ENCODE results near the gene NAGK.

The NAGK gene

GRCh38 chr2:71120195-71120594, 51.7 kb downstream of the NAGK start:
- no peak overlapping the region for H3K27ac ChIP-seq (ENCODE audit: low read depth, low read length)
- WGBS = 92% methylated on average over 6 of the region's 6 CpGs
- H3K9ac ChIP-seq (ENCODE audit: low read depth, low read length) = no peak overlapping the region
- H3K4me3 ChIP-seq (ENCODE audit: low read length) = no peak overlapping the region
- H3K27me3 ChIP-seq (ENCODE audit: insufficient read depth, low read length) = no peaks in the 10 kb centered on the region
- H3K4me1 ChIP-seq (ENCODE audit: insufficient read depth, low read length) = no peaks in the 10 kb centered on the region
- no peaks in the 10 kb centered on the region for H3K9me3 ChIP-seq (ENCODE audit: insufficient read depth, low read depth, low read length)
- H3K36me3 ChIP-seq (ENCODE audit: insufficient read depth, low read length) = peaks cover 35% of the 10 kb centered on the region

DNA sequence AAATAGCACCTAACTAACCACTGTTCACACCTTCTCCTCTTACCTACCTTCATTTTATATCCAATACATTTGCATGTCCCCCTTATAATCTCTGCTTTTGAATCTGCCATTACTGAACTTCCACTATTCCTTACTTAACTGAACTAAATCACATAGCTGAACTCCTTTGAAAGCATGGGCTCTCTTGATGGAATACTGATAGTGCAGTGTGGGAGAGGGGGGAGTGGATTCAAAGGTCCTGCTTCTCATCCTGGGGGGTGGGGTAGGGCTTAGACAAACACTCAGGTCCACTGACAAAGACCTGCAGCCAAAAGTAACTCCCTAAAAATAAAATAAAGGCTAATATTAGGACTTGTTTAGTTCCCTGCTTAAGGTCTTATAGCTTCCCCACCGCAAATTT, 53.0 kb downstream of the NAGK start:
- Histone ChIP-seq H3K4me1 (ENCODE audit: insufficient read depth, low read length) (no peaks in the 10 kb centered on the region), H3K4me3 (ENCODE audit: low read length) (no peak overlapping the region), H3K27me3 (ENCODE audit: insufficient read depth, low read length) (no peaks in the 10 kb centered on the region), H3K9me3 (ENCODE audit: insufficient read depth, low read depth, low read length) (no peaks in the 10 kb centered on the region), H3K9ac (ENCODE audit: low read depth, low read length) (no peak overlapping the region), H3K36me3 (ENCODE audit: insufficient read depth, low read length) (peaks cover 35% of the 10 kb centered on the region), H3K27ac (ENCODE audit: low read depth, low read length) (no peak overlapping the region)
- 100% methylated on average over 1 of the region's 1 CpG for WGBS

GRCh38 chr2:71122387-71123298, 54.2 kb downstream of the NAGK start:
- Histone ChIP-seq H3K9ac (ENCODE audit: low read depth, low read length) (no peak overlapping the region), H3K27ac (ENCODE audit: low read depth, low read length) (no peak overlapping the region), H3K4me3 (ENCODE audit: low read length) (no peak overlapping the region), H3K36me3 (ENCODE audit: insufficient read depth, low read length) (peaks cover 27% of the 10 kb centered on the region), H3K27me3 (ENCODE audit: insufficient read depth, low read length) (no peaks in the 10 kb centered on the region), H3K4me1 (ENCODE audit: insufficient read depth, low read length) (no peaks in the 10 kb centered on the region), H3K9me3 (ENCODE audit: insufficient read depth, low read depth, low read length) (no peaks in the 10 kb centered on the region)
- 96% methylated on average over 7 of the region's 7 CpGs for WGBS

GRCh38 chr2:71125506-71126294, 57.3 kb downstream of the NAGK start:
- no peak overlapping the region for H3K27ac ChIP-seq (ENCODE audit: low read depth, low read length)
- H3K4me3 ChIP-seq (ENCODE audit: low read length) = no peak overlapping the region
- H3K9me3 ChIP-seq (ENCODE audit: insufficient read depth, low read depth, low read length) = no peaks in the 10 kb centered on the region
- H3K9ac ChIP-seq (ENCODE audit: low read depth, low read length) = no peak overlapping the region
- H3K4me1 ChIP-seq (ENCODE audit: insufficient read depth, low read length) = 0 out of 2 replicates have a peak, but pooled peaks cover 4% of the 10 kb centered on the region
- H3K27me3 ChIP-seq (ENCODE audit: insufficient read depth, low read length) = no peaks in the 10 kb centered on the region
- peaks cover 27% of the 10 kb centered on the region for H3K36me3 ChIP-seq (ENCODE audit: insufficient read depth, low read length)
- WGBS = 96% methylated on average over 7 of the region's 7 CpGs

DNA sequence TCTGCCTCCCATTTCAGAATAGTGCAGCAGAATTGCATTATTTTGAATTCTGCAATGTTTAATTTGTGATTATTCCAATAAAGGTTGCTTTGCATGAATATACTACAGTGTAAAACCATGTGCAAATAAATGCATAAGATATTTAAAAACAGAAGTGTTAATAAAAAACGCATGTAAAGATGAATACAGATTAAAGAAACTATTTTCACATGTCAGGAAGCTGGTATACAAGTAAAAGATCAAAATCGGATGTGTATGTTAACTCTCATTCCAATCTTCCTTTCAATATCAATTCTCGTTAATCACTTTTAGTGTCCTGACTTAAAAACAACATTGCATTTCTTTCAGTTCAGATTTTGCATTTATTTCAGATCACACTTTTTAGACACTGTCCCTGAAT, 58.5 kb downstream of the NAGK start:
- Histone ChIP-seq H3K27me3 (ENCODE audit: insufficient read depth, low read length) (no peaks in the 10 kb centered on the region), H3K4me1 (ENCODE audit: insufficient read depth, low read length) (0 out of 2 replicates have a peak, but pooled peaks cover 4% of the 10 kb centered on the region), H3K9ac (ENCODE audit: low read depth, low read length) (no peak overlapping the region), H3K9me3 (ENCODE audit: insufficient read depth, low read depth, low read length) (no peaks in the 10 kb centered on the region), H3K36me3 (ENCODE audit: insufficient read depth, low read length) (peaks cover 22% of the 10 kb centered on the region), H3K27ac (ENCODE audit: low read depth, low read length) (no peak overlapping the region), H3K4me3 (ENCODE audit: low read length) (no peak overlapping the region)
- WGBS = 100% methylated on average over 2 of the region's 3 CpGs

Data from HUES64 (cell line).